AG04449 (cell line): ENCODE measurements around the gene HSF2BP.
"Not testable (repeated sequence)": the region's sequence is repeated elsewhere in the genome, so short reads cannot be mapped to it uniquely, and the experiment has no call there.

Source experiments
- CTCF ChIA-PET: fragments of 350-600 bp; formaldehyde crosslinking; extraction: SDS; loops from one replicate; lab custom pipeline; 2021; ENCODE audit warnings: antibody characterized with exemption; lab: Yijun Ruan, JAX
- POLR2A ChIA-PET: fragments of 400-600, 350-600 bp; formaldehyde crosslinking; extraction: SDS; loops from one replicate; lab custom pipeline; 2020; ENCODE audit warnings: antibody characterized with exemption, inconsistent platforms; lab: Yijun Ruan, JAX
- DNase-seq: peaks from one replicate; pipeline ENCODE4 v3.0.0-alpha.2; 2010; ENCODE audit warnings: low read depth, low spot score
- H3K4me3 ChIP-seq: 2 replicates; pipeline ENCODE4 v1.5.1; 2011; ENCODE audit warnings: low read depth, mild to moderate bottlenecking, control low read depth, low read length
- CTCF ChIP-seq: IDR thresholded peaks from one replicate; pipeline ENCODE4 v1.5.1; 2011; ENCODE audit warnings: mild to moderate bottlenecking, moderate library complexity, low read length, control low read depth, inconsistent platforms; ENCODE audit not compliant: insufficient read depth; ENCODE audit errors: missing control alignments

The HSF2BP gene

GRCh38 chr21:43599728-43600127 lies 59.6 kb downstream of the HSF2BP start:
- CTCF ChIA-PET: interaction anchor here (1.3 to 2.8 kb wide), 3 partner anchors 11 to 46 kb away, joined by 3 to 28 read pairs (median 7); no protein-coding TSS in a partner anchor
- H3K4me3 ChIP-seq: no peak overlapping the region
- no peak for TF ChIP-seq CTCF
- POLR2A ChIA-PET: no interaction called here
- DNase-seq: no peak

- POLR2A ChIA-PET: interaction anchor here (0.7 to 1.0 kb wide), 3 partner anchors 15 to 142 kb away, joined by 3 to 4 read pairs (median 3); no protein-coding TSS in a partner anchor
- no peak for DNase-seq
- CTCF ChIA-PET: interaction anchor here (1.3 to 3.3 kb wide), 4 partner anchors 10 to 47 kb away, joined by 3 to 28 read pairs (median 11); no protein-coding TSS in a partner anchor
- no peak for TF ChIP-seq CTCF
- no peak overlapping the region for H3K4me3 ChIP-seq
Observed at GRCh38 chr21:43598416-43599120, 60.7 kb downstream of the HSF2BP start.

GRCh38 chr21:43597540-43598250 lies 61.6 kb downstream of the HSF2BP start:
- no peak for TF ChIP-seq CTCF
- ChIA-PET CTCF (interaction anchor here (1.0 to 3.3 kb wide), 5 partner anchors 10 to 266 kb away, joined by 3 to 28 read pairs (median 7); no protein-coding TSS in a partner anchor), POLR2A (interaction anchor here (0.5 to 0.9 kb wide), 2 partner anchors 12 to 17 kb away, joined by 3 to 8 read pairs; no protein-coding TSS in a partner anchor)
- H3K4me3 ChIP-seq: no peak overlapping the region
- DNase-seq: no peak

GRCh38 chr21:43597052-43597451 lies 62.2 kb downstream of the HSF2BP start:
- CTCF ChIA-PET: interaction anchor here (1.0 to 3.3 kb wide), 4 partner anchors 10 to 265 kb away, joined by 3 to 28 read pairs (median 10); no protein-coding TSS in a partner anchor
- TF ChIP-seq CTCF: no peak
- H3K4me3 ChIP-seq: no peak overlapping the region
- DNase-seq: no peak
- POLR2A ChIA-PET: interaction anchor here (0.5 to 0.9 kb wide), 2 partner anchors 11 to 16 kb away, joined by 3 to 8 read pairs; no protein-coding TSS in a partner anchor

- TF ChIP-seq CTCF: no peak
- H3K4me3 ChIP-seq: no peak overlapping the region
- ChIA-PET CTCF (interaction anchor here (3.3 kb wide), 1 partner anchor 10 kb away, joined by 15 read pairs; no protein-coding TSS in a partner anchor), POLR2A (interaction anchor here (0.9 kb wide), 1 partner anchor 11 kb away, joined by 8 read pairs; no protein-coding TSS in a partner anchor)
- DNase-seq: no peak
Observed at GRCh38 chr21:43596616-43597015, 62.7 kb downstream of the HSF2BP start.

- POLR2A ChIA-PET, CTCF ChIA-PET, DNase-seq, H3K4me3 ChIP-seq: not testable (repeated sequence)
Observed at GRCh38 chr21:43595769-43596168, 63.5 kb downstream of the HSF2BP start.
